ENCODE measurements around the gene HSPG2. TPM values are rescaled to one million over a fixed set of nuclear protein-coding genes. Genes with fewer than 3 reads are reported as not detected.

The HSPG2 gene
- total and polyA plus RNA-seq, 2 of the 13 experiments (the other 11 are each of a cell fraction or from before 2014, with no cell fraction given), result 9.1 to 13.1 TPM

GRCh38 chr1:21939650-21940374 is 2.7 kb upstream of the HSPG2 start (continued):
- TF ChIP-seq EP300 (IDR thresholded peaks at IDR 0.05; ENCODE audit: low read depth in 2 of 2, low read length in 2 of 2) (0 out of 4 replicates have a peak, but pooled peaks of 1 of the 2 experiments have one; percentile 20), EP300 (CRISPR knock-in tag; IDR thresholded peaks at IDR 0.05; ENCODE audit: borderline replicate concordance) (no peak), MED1 (CRISPR knock-in tag; IDR thresholded peaks at IDR 0.05) (peak; percentile 27; the same call in 1 of the 2 replicates), TEAD3 (CRISPR knock-in tag; optimal IDR thresholded peaks at IDR 0.05; ENCODE audit: borderline replicate concordance) (peak; percentile 94), NCOA2 (CRISPR knock-in tag; IDR thresholded peaks at IDR 0.05) (no peak), ZNF562 (CRISPR knock-in tag; IDR thresholded peaks at IDR 0.05; ENCODE audit: borderline replicate concordance) (no peak), SOX13 (IDR thresholded peaks at IDR 0.05) (no peak), SOX13 (CRISPR knock-in tag; conservative IDR thresholded peaks at IDR 0.05 in 1 of 2, IDR thresholded peaks at IDR 0.05 in 1 of 2) (0 out of 4 replicates have a peak, but pooled peaks of 1 of the 2 experiments have one; percentile 16), HMGXB3 (CRISPR knock-in tag; IDR thresholded peaks at IDR 0.05; ENCODE audit: borderline replicate concordance) (0 out of 2 replicates have a peak, but pooled peaks have one; percentile 17), MEF2D (CRISPR knock-in tag; IDR thresholded peaks at IDR 0.05) (0 out of 2 replicates have a peak, but pooled peaks have one; percentile 20)
